GM19463 (cell line): Measurements from ENCODE around the gene PRL.

Source experiments
- ATAC-seq: cut with Tn5 transposase; IDR thresholded peaks from one replicate; pipeline ENCODE4 v1.9.1; 2021; ENCODE audit warnings: mild to moderate bottlenecking, moderate library complexity; ENCODE audit not compliant: unreplicated experiment

The PRL gene

GRCh38 chr6:22295145-22295544 is 1.7 kb downstream of the PRL start:
- no peak for ATAC-seq

- no peak for ATAC-seq
Observed at GRCh38 chr6:22294301-22294700, 2.5 kb downstream of the PRL start.

- no peak for ATAC-seq
Observed at GRCh38 chr6:22290045-22290444, 6.8 kb downstream of the PRL start.

- ATAC-seq: no peak
Observed at GRCh38 chr6:22288721-22289120, 8.1 kb downstream of the PRL start.

- ATAC-seq: no peak
Observed at GRCh38 chr6:22284666-22285065, 12.2 kb downstream of the PRL start.

GRCh38 chr6:22281341-22282085 is 15.3 kb downstream of the PRL start:
- ATAC-seq: no peak

GRCh38 chr6:22279427-22279826 is 17.4 kb downstream of the PRL start:
- no peak for ATAC-seq

- ATAC-seq: peak; percentile 88
Observed at GRCh38 chr6:22271081-22271480, 25.8 kb downstream of the PRL start.

- no peak for ATAC-seq
Observed at GRCh38 chr6:22263748-22264147, 33.1 kb downstream of the PRL start.

- ATAC-seq: no peak
Observed at GRCh38 chr6:22254886-22255285, 42.0 kb downstream of the PRL start.

- no peak for ATAC-seq
Observed at GRCh38 chr6:22253955-22254655, 42.7 kb downstream of the PRL start.

- no peak for ATAC-seq
Observed at GRCh38 chr6:22251348-22251747, 45.5 kb downstream of the PRL start.

GRCh38 chr6:22250486-22250885 is 46.4 kb downstream of the PRL start:
- no peak for ATAC-seq

- no peak for ATAC-seq
Observed at GRCh38 chr6:22249711-22250350, 47.0 kb downstream of the PRL start.

- no peak for ATAC-seq
Observed at GRCh38 chr6:22248513-22249308, 48.1 kb downstream of the PRL start.

GRCh38 chr6:22247916-22248482 is 48.8 kb downstream of the PRL start:
- no peak for ATAC-seq

- no peak for ATAC-seq
Observed at GRCh38 chr6:22240025-22240424, 56.8 kb downstream of the PRL start.

GRCh38 chr6:22239261-22239921 is 57.4 kb downstream of the PRL start:
- ATAC-seq: no peak

GRCh38 chr6:22238861-22239260 is 58.0 kb downstream of the PRL start:
- no peak for ATAC-seq

GRCh38 chr6:22237526-22237925 is 59.3 kb downstream of the PRL start:
- ATAC-seq: no peak
